HepG2 (cell line): ENCODE results near the gene B4GALT5. TPM values are rescaled to one million over a fixed set of nuclear protein-coding genes. Genes with fewer than 3 reads are reported as not detected.
A peak's percentile ranks its signal among the peaks of the same experiment; 100 is the strongest.

Source experiments
- BCLAF1 ChIP-seq: fragments of 450-650 bp; IDR thresholded peaks from 2 replicates; pipeline ENCODE4 v1.6.1; 2017; ENCODE audit warnings: mild to moderate bottlenecking
- HNRNPLL ChIP-seq: fragments of 200-400 bp; formaldehyde crosslinking; IDR thresholded peaks from 2 replicates; pipeline ENCODE4 v1.6.1; 2017; ENCODE audit warnings: mild to moderate bottlenecking, low read depth, low read length; ENCODE audit not compliant: poor library complexity, severe bottlenecking
- KLF13 ChIP-seq: sonication (generic); formaldehyde crosslinking; IDR thresholded peaks from 2 replicates; pipeline ENCODE4 v1.4.0; 2020; ENCODE audit warnings: mild to moderate bottlenecking, missing genetic modification reagents
- LBX2 ChIP-seq: sonication (generic); formaldehyde crosslinking; IDR thresholded peaks from 2 replicates; pipeline ENCODE4 v1.5.0; 2020; ENCODE audit warnings: missing genetic modification reagents, mild to moderate bottlenecking, borderline replicate concordance
- MZF1 ChIP-seq: sonication (generic); formaldehyde crosslinking; IDR thresholded peaks from 2 replicates; pipeline ENCODE4 v1.8.1; 2023; ENCODE audit warnings: mild to moderate bottlenecking, missing genetic modification reagents, borderline replicate concordance
- NAIF1 ChIP-seq: sonication (generic); formaldehyde crosslinking; IDR thresholded peaks from 2 replicates; pipeline ENCODE4 v1.5.0; 2020; ENCODE audit warnings: mild to moderate bottlenecking, missing genetic modification reagents, borderline replicate concordance
- NFE2L1 ChIP-seq: sonication (generic); formaldehyde crosslinking; IDR thresholded peaks from 2 replicates; pipeline ENCODE4 v1.4.0; 2020; ENCODE audit warnings: missing genetic modification reagents, mild to moderate bottlenecking, borderline replicate concordance
- NPAS2 ChIP-seq: sonication (generic); formaldehyde crosslinking; IDR thresholded peaks from 2 replicates; pipeline ENCODE4 v1.8.0; 2022; ENCODE audit warnings: mild to moderate bottlenecking, missing genetic modification reagents, borderline replicate concordance
- TSC22D2 ChIP-seq: sonication (generic); formaldehyde crosslinking; IDR thresholded peaks from 2 replicates; pipeline ENCODE4 v1.5.1; 2020; ENCODE audit warnings: missing genetic modification reagents, mild to moderate bottlenecking, borderline replicate concordance
- YEATS4 ChIP-seq: sonication (generic); formaldehyde crosslinking; IDR thresholded peaks from 2 replicates; pipeline ENCODE4 v1.4.0; 2020; ENCODE audit warnings: missing genetic modification reagents, borderline replicate concordance
- ZBTB37 ChIP-seq: sonication (generic); formaldehyde crosslinking; IDR thresholded peaks from 2 replicates; pipeline ENCODE4 v1.4.0; 2020; ENCODE audit warnings: mild to moderate bottlenecking, missing genetic modification reagents
- ZFX ChIP-seq: sonication (generic); formaldehyde crosslinking; IDR thresholded peaks from 2 replicates; pipeline ENCODE4 v1.4.0; 2020; ENCODE audit warnings: mild to moderate bottlenecking, low read depth, missing genetic modification reagents, moderate library complexity
- ZNF234 ChIP-seq: sonication (generic); formaldehyde crosslinking; conservative IDR thresholded peaks from 2 replicates; pipeline ENCODE4 v1.5.1; 2020; ENCODE audit warnings: mild to moderate bottlenecking, missing genetic modification reagents
- ZNF350 ChIP-seq: sonication (generic); formaldehyde crosslinking; IDR thresholded peaks from 2 replicates; pipeline ENCODE4 v1.4.0; 2020; ENCODE audit warnings: mild to moderate bottlenecking, low read depth, missing genetic modification reagents, borderline replicate concordance
- ZNF607 ChIP-seq: sonication (generic); formaldehyde crosslinking; IDR thresholded peaks from 2 replicates; pipeline ENCODE4 v1.5.1; 2020; ENCODE audit warnings: missing genetic modification reagents, mild to moderate bottlenecking, borderline replicate concordance
- ZNF629 ChIP-seq: sonication (generic); formaldehyde crosslinking; conservative IDR thresholded peaks from 2 replicates; pipeline ENCODE4 v1.5.0; 2020; ENCODE audit warnings: missing genetic modification reagents
- ZNF639 ChIP-seq: conservative IDR thresholded peaks from 2 replicates; pipeline ENCODE4 v1.6.1; 2018; ENCODE audit warnings: missing genetic modification reagents
- ZNF644 ChIP-seq: IDR thresholded peaks from 2 replicates; pipeline ENCODE4 v1.6.1; 2016; ENCODE audit warnings: low read depth
- ZNF720 ChIP-seq: sonication (generic); formaldehyde crosslinking; IDR thresholded peaks from 2 replicates; pipeline ENCODE4 v1.4.0; 2020; ENCODE audit warnings: missing genetic modification reagents
- polyA plus RNA-seq, 8 experiments: library from polyadenylated mRNA; depleted of rRNA in 3 of 8; stranded (reverse) in 7 of 8; unstranded in 1 of 8; fragments of >200 nt; fragmentation: Illumina TruSeq in 4 of 8; extraction: Trizol in 4 of 8; gene quantifications; 2 replicates each; pipeline versions ENCODE4 v1.2.1 to v1.2.3, GENCODE V29; 2011 to 2016; ENCODE audit warnings: low read depth in 4 of 8, missing spikeins in 1 of 8, mixed read lengths in 1 of 8; ENCODE audit not compliant: insufficient read depth in 1 of 8
- total RNA-seq, 5 experiments: library from RNA; depleted of rRNA; stranded (reverse); fragments of >200 nt; fragmentation: Illumina TruSeq; extraction: Trizol; gene quantifications; 2 replicates each; pipeline ENCODE4 v1.2.3, GENCODE V29; 2016; ENCODE audit warnings: low read depth in 1 of 5
- TF ChIP-seq, protein P1 (sequence below): sonication (generic); formaldehyde crosslinking; IDR thresholded peaks from 2 replicates; pipeline ENCODE4 v1.4.0; 2020; ENCODE audit warnings: low read depth, missing genetic modification reagents

B4GALT5 gene
- total and polyA plus RNA-seq, 2 of the 13 experiments (the other 11 are each of a cell fraction or from before 2014, with no cell fraction given), result 27.3 to 30.9 TPM

GRCh38 chr20:49597825-49598395, 115.8 kb downstream of the B4GALT5 start (continued):
- TF ChIP-seq ZBTB37 (CRISPR knock-in tag), result no peak
- TF ChIP-seq ZNF607 (CRISPR knock-in tag), result no peak
- TF ChIP-seq NPAS2 (CRISPR knock-in tag), result no peak
- TF ChIP-seq ZNF644 (CRISPR knock-in tag), result no peak
- TF ChIP-seq NFE2L1 (CRISPR knock-in tag), result no peak
- no peak for TF ChIP-seq TSC22D2 (CRISPR knock-in tag)
- no peak for TF ChIP-seq YEATS4 (CRISPR knock-in tag)
- no peak for TF ChIP-seq ZNF629 (CRISPR knock-in tag)
- TF ChIP-seq, protein P1, sequence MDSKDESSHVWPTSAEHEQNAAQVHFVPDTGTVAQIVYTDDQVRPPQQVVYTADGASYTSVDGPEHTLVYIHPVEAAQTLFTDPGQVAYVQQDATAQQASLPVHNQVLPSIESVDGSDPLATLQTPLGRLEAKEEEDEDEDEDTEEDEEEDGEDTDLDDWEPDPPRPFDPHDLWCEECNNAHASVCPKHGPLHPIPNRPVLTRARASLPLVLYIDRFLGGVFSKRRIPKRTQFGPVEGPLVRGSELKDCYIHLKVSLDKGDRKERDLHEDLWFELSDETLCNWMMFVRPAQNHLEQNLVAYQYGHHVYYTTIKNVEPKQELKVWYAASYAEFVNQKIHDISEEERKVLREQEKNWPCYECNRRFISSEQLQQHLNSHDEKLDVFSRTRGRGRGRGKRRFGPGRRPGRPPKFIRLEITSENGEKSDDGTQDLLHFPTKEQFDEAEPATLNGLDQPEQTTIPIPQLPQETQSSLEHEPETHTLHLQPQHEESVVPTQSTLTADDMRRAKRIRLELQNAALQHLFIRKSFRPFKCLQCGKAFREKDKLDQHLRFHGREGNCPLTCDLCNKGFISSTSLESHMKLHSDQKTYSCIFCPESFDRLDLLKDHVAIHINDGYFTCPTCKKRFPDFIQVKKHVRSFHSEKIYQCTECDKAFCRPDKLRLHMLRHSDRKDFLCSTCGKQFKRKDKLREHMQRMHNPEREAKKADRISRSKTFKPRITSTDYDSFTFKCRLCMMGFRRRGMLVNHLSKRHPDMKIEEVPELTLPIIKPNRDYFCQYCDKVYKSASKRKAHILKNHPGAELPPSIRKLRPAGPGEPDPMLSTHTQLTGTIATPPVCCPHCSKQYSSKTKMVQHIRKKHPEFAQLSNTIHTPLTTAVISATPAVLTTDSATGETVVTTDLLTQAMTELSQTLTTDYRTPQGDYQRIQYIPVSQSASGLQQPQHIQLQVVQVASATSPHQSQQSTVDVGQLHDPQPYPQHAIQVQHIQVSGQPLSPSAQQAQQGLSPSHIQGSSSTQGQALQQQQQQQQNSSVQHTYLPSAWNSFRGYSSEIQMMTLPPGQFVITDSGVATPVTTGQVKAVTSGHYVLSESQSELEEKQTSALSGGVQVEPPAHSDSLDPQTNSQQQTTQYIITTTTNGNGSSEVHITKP (CRISPR knock-in tag), result no peak
- TF ChIP-seq ZNF350 (CRISPR knock-in tag), result no peak
- TF ChIP-seq NAIF1 (CRISPR knock-in tag), result no peak
- TF ChIP-seq MZF1, result peak; percentile 70; the same call in 1 of the 2 replicates
- TF ChIP-seq LBX2 (CRISPR knock-in tag), result no peak
- no peak for TF ChIP-seq ZNF234 (CRISPR knock-in tag)
- TF ChIP-seq KLF13 (CRISPR knock-in tag), result no peak
- TF ChIP-seq ZFX, result peak; percentile 49; the same call in 1 of the 2 replicates
- no peak for TF ChIP-seq BCLAF1
- no peak for TF ChIP-seq ZNF639 (CRISPR knock-in tag)
- TF ChIP-seq ZNF720, result no peak
- no peak for TF ChIP-seq HNRNPLL
